BLaER1 (cell line): Measurements from ENCODE around the gene MAPKAP1.
A peak's percentile ranks its signal among the peaks of the same experiment; 100 is the strongest.

Source experiments
- H3K27ac ChIP-seq: shearing (Covaris generic); formaldehyde crosslinking; 2 replicates; pipeline ENCODE4 v1.8.1; 2022
- H3K27me3 ChIP-seq: shearing (Covaris generic); formaldehyde crosslinking; 2 replicates; pipeline ENCODE4 v1.8.1; 2022
- H3K36me3 ChIP-seq: shearing (Covaris generic); formaldehyde crosslinking; 2 replicates; pipeline ENCODE4 v1.8.1; 2022
- H3K4me1 ChIP-seq: shearing (Covaris generic); formaldehyde crosslinking; 2 replicates; pipeline ENCODE4 v1.8.1; 2022
- H3K4me2 ChIP-seq: shearing (Covaris generic); formaldehyde crosslinking; 2 replicates; pipeline ENCODE4 v1.8.1; 2022
- H3K4me3 ChIP-seq: shearing (Covaris generic); formaldehyde crosslinking; 2 replicates; pipeline ENCODE4 v1.8.1; 2022
- H3K9ac ChIP-seq: shearing (Covaris generic); formaldehyde crosslinking; 2 replicates; pipeline ENCODE4 v1.8.1; 2022
- H3K9me3 ChIP-seq: shearing (Covaris generic); formaldehyde crosslinking; 2 replicates; pipeline ENCODE4 v1.8.1; 2022
- H4K20me1 ChIP-seq: shearing (Covaris generic); formaldehyde crosslinking; 2 replicates; pipeline ENCODE4 v1.8.1; 2022
- Cebpa-rat ChIP-seq: shearing (Covaris generic); IDR thresholded peaks from 2 replicates; pipeline ENCODE4 v1.8.1; 2022

The MAPKAP1 gene

DNA sequence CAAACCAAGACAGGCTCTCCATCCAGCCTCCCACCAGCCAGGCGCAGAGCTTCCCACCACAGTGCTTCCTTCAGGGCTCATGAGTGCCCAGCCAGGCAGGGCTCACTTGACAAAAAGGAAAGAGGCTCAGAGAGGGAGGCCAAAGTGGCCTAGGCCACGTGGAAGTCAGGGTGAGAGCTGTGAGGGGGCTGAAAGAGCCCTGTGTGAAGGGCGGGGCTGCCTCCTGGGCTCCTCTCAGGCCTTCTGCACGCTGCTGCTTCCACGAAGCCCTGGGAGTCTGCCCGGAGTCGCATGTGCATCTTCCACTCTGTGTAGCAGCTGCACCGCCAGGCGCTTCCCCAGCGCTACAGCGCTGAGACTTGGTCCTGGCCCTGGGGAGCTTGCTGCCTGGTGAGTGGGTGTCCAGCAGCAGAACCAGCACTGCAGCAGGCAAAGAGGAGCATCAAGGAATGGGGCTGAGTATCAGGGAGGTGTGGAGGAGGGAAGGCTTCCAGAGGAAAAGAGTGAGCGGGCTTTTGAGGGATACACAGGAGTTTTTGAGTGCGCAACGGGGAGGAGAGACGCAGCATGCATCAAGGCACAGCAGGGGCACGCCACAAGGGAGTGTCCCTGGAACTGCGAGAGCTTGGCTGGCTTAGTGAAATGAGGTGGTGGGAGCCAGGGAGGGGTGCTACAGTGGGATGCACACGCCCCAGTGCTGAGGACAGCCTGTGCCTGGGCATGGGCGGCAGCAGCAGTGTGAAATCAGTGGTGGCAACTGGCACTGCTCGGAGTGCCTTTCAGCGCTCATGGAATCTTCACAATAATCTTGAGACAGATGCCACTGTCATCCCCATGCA lies 267.4 kb downstream of the MAPKAP1 start:
- Histone ChIP-seq H3K9ac (no peak overlapping the region), H3K27ac (no peak overlapping the region), H3K4me1 (peaks cover 17% of the 10 kb centered on the region), H3K9me3 (no peaks in the 10 kb centered on the region), H3K27me3 (no peaks in the 10 kb centered on the region), H3K4me3 (no peak overlapping the region), H3K36me3 (peaks cover 45% of the 10 kb centered on the region), H4K20me1 (peaks cover 47% of the 10 kb centered on the region), H3K4me2 (peak overlapping the region; percentile 24; the same call in 1 of the 2 replicates)
- no peak for TF ChIP-seq Cebpa-rat

DNA sequence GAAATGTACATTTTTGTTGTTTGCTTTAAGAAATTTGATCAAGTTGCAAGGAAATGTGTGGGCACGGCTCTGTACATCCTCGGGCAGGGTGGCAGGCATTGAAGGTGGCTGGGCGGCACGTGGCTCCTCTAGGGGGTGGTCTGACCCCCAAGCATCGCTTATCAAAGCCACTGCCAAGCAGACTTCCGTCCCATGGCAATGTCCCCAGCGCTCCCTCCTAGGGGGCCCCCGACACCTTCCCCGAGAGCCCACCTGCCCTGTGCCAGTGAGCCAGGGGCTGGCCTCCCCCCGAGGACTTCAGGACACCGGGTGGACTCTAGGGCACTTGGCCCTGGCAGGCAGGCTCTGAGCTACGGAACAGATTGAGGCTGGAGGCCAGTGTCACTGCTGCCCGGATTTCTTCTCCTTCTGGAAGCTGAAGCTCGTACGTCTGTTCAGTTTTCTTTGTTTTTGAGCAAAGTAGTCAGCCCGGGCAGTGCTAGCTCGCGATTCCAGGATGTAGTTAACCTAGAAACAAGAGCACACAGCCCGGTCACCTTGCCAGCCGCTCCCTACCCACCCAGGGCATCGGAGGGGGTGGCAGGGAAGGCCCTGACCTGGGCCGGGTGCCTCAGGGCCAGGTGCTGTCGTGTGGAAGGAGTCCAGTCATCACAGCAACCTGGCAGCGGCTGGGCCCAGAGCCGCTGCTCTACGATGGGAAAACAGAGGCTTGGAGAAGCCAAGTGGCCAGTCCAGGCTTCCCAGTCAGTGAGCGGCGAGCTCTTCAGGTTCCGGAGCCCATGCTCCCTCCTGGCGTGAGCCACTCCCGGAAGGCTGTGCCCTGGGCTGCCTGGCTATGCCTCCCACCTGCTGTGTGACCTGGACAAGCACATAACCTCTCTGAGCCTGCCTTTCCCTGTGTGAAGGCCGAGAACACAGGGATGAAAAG lies 268.2 kb downstream of the MAPKAP1 start:
- peaks cover 36% of the 10 kb centered on the region for H3K36me3 ChIP-seq
- H3K27ac ChIP-seq = no peak overlapping the region
- peaks cover 38% of the 10 kb centered on the region for H4K20me1 ChIP-seq
- H3K4me2 ChIP-seq = no peak overlapping the region
- no peak overlapping the region for H3K4me3 ChIP-seq
- no peaks in the 10 kb centered on the region for H3K27me3 ChIP-seq
- no peak overlapping the region for H3K9ac ChIP-seq
- TF ChIP-seq Cebpa-rat = no peak
- no peaks in the 10 kb centered on the region for H3K9me3 ChIP-seq
- H3K4me1 ChIP-seq = peaks cover 15% of the 10 kb centered on the region

DNA sequence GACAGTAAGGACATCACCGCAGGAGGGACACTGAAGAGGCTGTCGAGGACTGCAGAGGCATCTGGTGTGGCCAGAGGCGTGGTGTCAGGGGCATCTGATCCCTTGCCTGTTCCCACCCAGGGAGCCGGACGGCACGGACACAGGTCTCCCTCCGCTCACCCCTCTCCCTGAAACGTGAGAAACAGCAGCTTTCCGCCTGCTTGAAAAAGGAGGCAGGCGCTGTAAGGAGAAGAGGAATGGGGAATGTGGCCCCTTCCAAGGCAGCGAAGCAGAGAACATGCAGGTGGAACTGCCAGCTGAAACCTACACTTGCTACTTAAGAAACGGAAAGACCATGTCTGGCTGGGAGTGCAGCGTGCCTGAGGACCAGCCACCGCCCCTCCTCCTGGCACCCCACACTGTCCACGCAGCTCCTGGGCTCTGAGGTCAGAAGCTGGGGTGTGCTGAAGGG lies 269.2 kb downstream of the MAPKAP1 start:
- H4K20me1 ChIP-seq = peaks cover 37% of the 10 kb centered on the region
- no peak overlapping the region for H3K9ac ChIP-seq
- no peaks in the 10 kb centered on the region for H3K9me3 ChIP-seq
- no peaks in the 10 kb centered on the region for H3K27me3 ChIP-seq
- H3K4me3 ChIP-seq = no peak overlapping the region
- H3K27ac ChIP-seq = no peak overlapping the region
- no peak for TF ChIP-seq Cebpa-rat
- H3K36me3 ChIP-seq = peaks cover 30% of the 10 kb centered on the region
- H3K4me1 ChIP-seq = peaks cover 15% of the 10 kb centered on the region
- H3K4me2 ChIP-seq = no peak overlapping the region

DNA sequence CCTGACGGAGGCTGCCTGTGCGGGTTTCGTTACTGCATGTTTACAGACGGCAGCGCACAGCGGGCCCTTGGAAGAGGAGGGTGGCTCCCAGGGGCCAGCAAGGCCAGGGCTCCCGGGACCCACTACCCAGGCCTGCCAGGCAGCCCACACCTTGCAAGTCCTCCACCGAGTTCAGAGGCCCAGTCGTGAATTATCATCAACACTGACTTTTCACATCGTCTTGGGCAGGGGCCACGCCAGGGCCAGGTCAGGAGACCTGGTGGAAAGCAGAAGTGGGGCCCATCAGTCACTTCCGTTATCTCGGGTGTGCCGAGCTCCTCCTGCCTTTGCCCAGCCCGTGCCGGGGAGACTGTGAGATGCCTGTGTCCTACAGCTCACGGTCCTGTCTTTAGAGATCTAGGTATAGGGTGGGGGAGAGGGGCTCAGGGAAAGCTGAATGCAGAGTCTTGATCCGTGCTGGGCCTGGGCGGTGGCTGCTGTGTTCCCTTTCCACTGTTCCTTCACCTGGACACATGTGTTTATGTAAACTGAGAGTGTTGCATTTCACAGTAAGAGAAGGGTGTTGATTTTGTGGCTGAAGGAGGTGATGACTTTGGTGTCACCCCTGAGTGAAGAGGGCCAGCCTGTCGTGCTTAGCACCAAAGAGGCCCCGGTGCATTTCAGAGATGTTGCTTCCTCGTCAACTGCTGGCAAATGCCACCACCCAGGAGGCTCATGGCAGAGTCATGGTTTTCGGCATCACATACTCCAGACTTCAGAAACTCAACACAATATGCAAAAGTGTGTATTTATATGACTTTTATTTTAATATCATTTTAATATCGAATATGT lies 270.2 kb downstream of the MAPKAP1 start:
- no peaks in the 10 kb centered on the region for H3K27me3 ChIP-seq
- H3K9ac ChIP-seq = no peak overlapping the region
- no peak overlapping the region for H3K4me3 ChIP-seq
- H3K4me1 ChIP-seq = peaks cover 15% of the 10 kb centered on the region
- no peaks in the 10 kb centered on the region for H3K9me3 ChIP-seq
- H3K27ac ChIP-seq = no peak overlapping the region
- no peak overlapping the region for H3K4me2 ChIP-seq
- H3K36me3 ChIP-seq = peaks cover 30% of the 10 kb centered on the region
- TF ChIP-seq Cebpa-rat = no peak
- peaks cover 29% of the 10 kb centered on the region for H4K20me1 ChIP-seq

DNA sequence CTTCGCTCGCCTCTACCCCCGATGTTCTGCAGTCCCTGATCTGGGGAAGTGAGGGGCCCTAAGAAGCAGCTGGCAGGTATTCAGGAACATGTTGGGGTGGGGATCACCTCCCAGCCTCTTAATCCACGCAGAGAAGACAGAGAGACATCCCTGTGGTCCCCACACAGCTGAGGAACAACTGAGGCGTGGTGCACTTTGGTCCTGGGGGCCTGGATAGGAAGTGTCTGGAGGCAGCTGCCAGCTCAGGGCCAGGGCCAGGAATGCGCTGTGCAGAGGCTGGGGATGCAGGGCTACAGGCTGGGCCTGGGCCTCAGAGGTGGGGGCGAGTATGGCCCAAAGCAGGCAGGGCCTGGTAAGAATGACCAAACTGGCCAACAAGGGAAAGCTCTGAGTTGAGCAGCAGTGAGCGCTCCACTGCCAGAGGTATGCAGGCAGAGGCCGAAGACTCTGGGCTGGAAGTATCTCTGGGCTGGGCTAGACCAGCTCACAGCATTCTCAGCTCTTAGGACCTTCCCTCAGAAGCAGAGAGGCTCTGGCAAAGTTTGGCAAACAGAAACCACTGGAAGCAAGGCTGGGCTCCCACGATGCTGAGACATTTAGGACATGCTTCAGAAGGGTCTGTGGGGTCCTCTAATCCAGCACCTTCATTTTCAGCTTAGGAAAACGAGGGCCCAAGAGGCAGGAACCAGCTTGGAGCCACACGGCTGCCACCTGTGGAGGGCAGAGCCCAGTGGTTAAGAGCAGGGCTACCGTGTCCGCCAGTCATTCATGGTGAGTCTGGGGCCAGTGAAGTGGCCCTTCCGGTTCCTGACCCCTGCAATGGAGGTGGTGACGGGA lies 271.0 kb downstream of the MAPKAP1 start:
- H3K4me1 ChIP-seq = peaks cover 12% of the 10 kb centered on the region
- TF ChIP-seq Cebpa-rat = no peak
- no peak overlapping the region for H3K27ac ChIP-seq
- no peaks in the 10 kb centered on the region for H3K27me3 ChIP-seq
- peaks cover 30% of the 10 kb centered on the region for H3K36me3 ChIP-seq
- H3K9ac ChIP-seq = no peak overlapping the region
- no peaks in the 10 kb centered on the region for H3K9me3 ChIP-seq
- no peak overlapping the region for H3K4me3 ChIP-seq
- no peak overlapping the region for H3K4me2 ChIP-seq
- H4K20me1 ChIP-seq = peaks cover 21% of the 10 kb centered on the region

DNA sequence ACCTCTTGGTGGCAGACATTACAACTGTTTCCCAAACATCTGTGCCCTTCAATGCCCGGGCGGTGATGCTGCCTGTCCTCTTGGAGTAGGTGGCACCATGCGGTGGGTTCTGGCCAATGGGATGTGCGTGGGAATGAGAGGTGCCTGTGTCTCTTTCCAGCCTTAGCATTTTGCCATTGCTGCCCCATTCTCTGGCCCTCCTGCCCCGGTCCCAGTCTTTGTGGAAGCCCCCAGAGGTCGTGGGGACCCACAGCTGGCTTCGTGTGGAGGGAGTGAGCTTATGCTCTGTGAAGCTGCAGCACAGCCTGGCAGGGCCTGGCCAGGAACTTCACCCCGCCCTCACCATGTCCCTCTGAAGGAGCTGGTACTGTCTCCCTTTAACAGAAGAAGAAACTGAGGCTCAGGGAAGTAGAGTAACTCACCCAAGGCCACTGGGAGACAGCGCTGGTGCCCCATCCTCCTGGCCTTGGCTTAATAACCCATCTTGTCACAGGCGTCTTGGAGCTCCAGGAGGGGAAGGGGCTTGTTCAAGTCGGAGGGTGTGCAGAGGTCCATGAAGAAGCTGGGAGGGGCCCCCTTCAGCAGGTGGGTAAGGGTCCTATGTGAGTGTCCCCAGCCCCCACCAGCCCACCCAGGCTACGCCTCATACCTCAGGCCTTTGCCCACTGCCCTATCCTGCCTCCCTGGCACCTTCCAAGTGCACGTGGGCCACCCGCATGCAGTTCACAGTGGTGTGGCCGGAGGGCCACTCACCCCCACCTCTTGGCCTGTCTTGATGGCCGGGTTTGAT lies 271.8 kb downstream of the MAPKAP1 start:
- Histone ChIP-seq H3K27ac (no peak overlapping the region), H3K9me3 (no peaks in the 10 kb centered on the region), H3K4me1 (peaks cover 4% of the 10 kb centered on the region), H3K9ac (no peak overlapping the region), H3K4me2 (no peak overlapping the region), H4K20me1 (peaks cover 13% of the 10 kb centered on the region), H3K27me3 (no peaks in the 10 kb centered on the region), H3K36me3 (peaks cover 27% of the 10 kb centered on the region), H3K4me3 (no peak overlapping the region)
- no peak for TF ChIP-seq Cebpa-rat

DNA sequence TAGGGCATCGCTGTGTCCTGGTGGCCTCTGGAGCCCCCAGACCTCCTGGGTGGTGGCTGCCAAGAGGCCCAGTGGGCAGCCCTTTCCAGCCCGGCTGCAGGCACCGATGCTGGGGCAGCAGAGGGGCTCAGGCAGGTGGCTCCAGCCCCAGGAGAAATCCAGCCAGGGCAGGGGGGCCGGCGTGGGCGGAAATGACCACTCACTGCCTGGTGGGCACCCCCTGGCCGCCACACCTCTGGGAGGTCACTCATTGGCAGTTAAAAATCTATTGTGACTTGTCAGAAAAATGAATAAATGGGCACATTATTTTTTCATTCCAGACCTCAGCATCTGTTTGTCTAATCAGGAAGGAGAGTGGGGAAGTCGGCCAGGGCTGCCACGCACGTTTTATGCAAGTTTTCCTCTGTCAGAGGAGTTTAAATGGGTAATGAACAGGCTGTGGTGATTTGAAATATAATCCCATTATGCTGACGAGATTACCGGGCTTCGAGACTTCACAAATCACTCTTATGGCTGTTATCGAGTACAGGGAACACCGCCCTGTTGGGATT lies 273.5 kb downstream of the MAPKAP1 start:
- TF ChIP-seq Cebpa-rat = no peak
- Histone ChIP-seq H3K9me3 (no peaks in the 10 kb centered on the region), H4K20me1 (no peaks in the 10 kb centered on the region), H3K27ac (no peak overlapping the region), H3K4me3 (no peak overlapping the region), H3K9ac (no peak overlapping the region), H3K36me3 (peaks cover 11% of the 10 kb centered on the region), H3K4me1 (no peaks in the 10 kb centered on the region), H3K27me3 (no peaks in the 10 kb centered on the region), H3K4me2 (no peak overlapping the region)
